K562 (cell line): ENCODE data around the gene TMX4. TPM values are rescaled to one million over a fixed set of nuclear protein-coding genes. Genes with fewer than 3 reads are reported as not detected.

ENCODE experiments used
- CHD2 ChIP-seq: IDR thresholded peaks from 2 replicates; pipeline ENCODE4 v1.6.1; 2011; ENCODE audit warnings: low read depth, low read length
- CREB1 ChIP-seq, 2 experiments: sonication (generic) in 1 of 2; formaldehyde crosslinking in 1 of 2; IDR thresholded peaks; 2 replicates each; pipeline versions ENCODE4 v1.6.1 to v1.8.0; 2012 to 2022; ENCODE audit warnings: inconsistent platforms in 1 of 2, mild to moderate bottlenecking in 1 of 2, missing genetic modification reagents in 1 of 2, moderate library complexity in 1 of 2
- CTCF ChIP-seq, 3 experiments: IDR thresholded peaks in 2 of 3; conservative IDR thresholded peaks in 1 of 3; 2 replicates each; pipeline ENCODE4 v1.5.1; 2011 to 2012; ENCODE audit warnings: low read length in 3 of 3, mild to moderate bottlenecking in 3 of 3, control low read depth in 2 of 3, improper control_type of control experiment in 1 of 3, inconsistent platforms in 1 of 3, low read depth in 1 of 3, mixed read lengths in 1 of 3, moderate library complexity in 1 of 3; ENCODE audit not compliant: insufficient read depth in 2 of 3
- E2F6 ChIP-seq, 2 experiments: IDR thresholded peaks; 2 replicates each; pipeline ENCODE4 v1.6.1; 2011; ENCODE audit warnings: borderline replicate concordance in 1 of 2, control low read depth in 1 of 2, low read depth in 1 of 2, low read length in 1 of 2, mild to moderate bottlenecking in 1 of 2, mixed read lengths in 1 of 2, moderate library complexity in 1 of 2; ENCODE audit not compliant: insufficient read depth in 1 of 2, insufficient read length in 1 of 2, poor library complexity in 1 of 2, severe bottlenecking in 1 of 2; ENCODE audit errors: extremely low read depth in 1 of 2
- GABPB2 ChIP-seq: fragments of 250-450 bp; sonication (Bioruptor Pico); conservative IDR thresholded peaks from 2 replicates; pipeline ENCODE4 v1.5.1; 2021; ENCODE audit warnings: mild to moderate bottlenecking
- GTF3C2 ChIP-seq: IDR thresholded peaks from 3 replicates; pipeline ENCODE4 v1.6.1; 2011; ENCODE audit warnings: borderline replicate concordance, mild to moderate bottlenecking, moderate library complexity; ENCODE audit not compliant: insufficient read length; ENCODE audit errors: extremely low read depth
- ILF3 ChIP-seq: fragments of 450-650 bp; IDR thresholded peaks from 2 replicates; pipeline ENCODE4 v1.6.1; 2018; ENCODE audit warnings: antibody characterized with exemption, mild to moderate bottlenecking, moderate library complexity, borderline replicate concordance
- PCBP1 ChIP-seq: fragments of 200-400 bp; formaldehyde crosslinking; IDR thresholded peaks from 2 replicates; pipeline ENCODE4 v1.6.1; 2018; ENCODE audit warnings: mild to moderate bottlenecking, low read depth, low read length; ENCODE audit not compliant: poor library complexity, severe bottlenecking
- POLR2H ChIP-seq: IDR thresholded peaks from 2 replicates; pipeline ENCODE4 v1.6.1; 2016; ENCODE audit warnings: missing genetic modification characterization, low read depth, mild to moderate bottlenecking, control low read depth, missing compliant biosample characterization, moderate library complexity
- RCOR1 ChIP-seq, 2 experiments: IDR thresholded peaks; 2 replicates each; pipeline ENCODE4 v1.6.1; 2012; ENCODE audit warnings: low read depth in 2 of 2, low read length in 2 of 2, borderline replicate concordance in 1 of 2, improper control_type of control experiment in 1 of 2
- TAF1 ChIP-seq: IDR thresholded peaks from 2 replicates; pipeline ENCODE4 v1.6.1; 2011; ENCODE audit warnings: mild to moderate bottlenecking, low read length, moderate library complexity; ENCODE audit not compliant: insufficient read depth, control insufficient read depth, severe bottlenecking; ENCODE audit errors: extremely low read depth
- TFAM ChIP-seq: fragments of 250-450 bp; sonication (Bioruptor Pico); conservative IDR thresholded peaks from 2 replicates; pipeline ENCODE4 v1.5.0; 2021; ENCODE audit warnings: mild to moderate bottlenecking, moderate library complexity
- THAP7 ChIP-seq: fragments of 250-450 bp; sonication (Bioruptor Pico); IDR thresholded peaks from 2 replicates; pipeline ENCODE4 v1.5.0; 2021
- ZNF398 ChIP-seq: fragments of 250-450 bp; sonication (Bioruptor Pico); IDR thresholded peaks from 2 replicates; pipeline ENCODE4 v1.8.0; 2021; ENCODE audit warnings: moderate library complexity, mild to moderate bottlenecking, inconsistent platforms
- ZNF551 ChIP-seq: fragments of 250-450 bp; sonication (Bioruptor Pico); IDR thresholded peaks from 2 replicates; pipeline ENCODE4 v1.5.0; 2021; ENCODE audit warnings: mild to moderate bottlenecking, moderate library complexity
- polyA plus RNA-seq, 8 experiments: library from polyadenylated mRNA; depleted of rRNA in 4 of 8; stranded (reverse) in 5 of 8; unstranded in 3 of 8; fragments of >200 nt; fragmentation: Nextera tagmentation in 2 of 8; fragmentation: Illumina TruSeq in 1 of 8; extraction: Ambion mirVana in 2 of 8; extraction: Trizol in 1 of 8; gene quantifications; 2 replicates each; pipeline versions ENCODE4 v1.2.1 to v1.2.3, GENCODE V29; 2011 to 2014; ENCODE audit warnings: inconsistent platforms in 1 of 8, missing spikeins in 1 of 8
- total RNA-seq, 7 experiments: library from RNA; depleted of rRNA in 6 of 7; stranded (reverse); fragments of >200 nt in 6 of 7; fragmentation: Illumina TruSeq in 2 of 7; extraction: Trizol in 2 of 7; gene quantifications; 2 replicates each; pipeline versions ENCODE4 v1.2.1 to v1.2.3, GENCODE V29; 2011 to 2021; ENCODE audit warnings: low replicate concordance in 1 of 7

Gene TMX4
- total and polyA plus RNA-seq, 9 of the 15 experiments (the other 6 are each of a cell fraction or from before 2014, with no cell fraction given), result 4.4 to 19.3 (median 10.8) TPM

GRCh38 chr20:8019246-8019997 is at the start of gene TMX4 (continued):
- TF ChIP-seq THAP7 (CRISPR knock-in tag) (no peak), E2F6 (IDR thresholded peaks at IDR 0.05; ENCODE audit: borderline replicate concordance in 1 of 2, extremely low read depth in 1 of 2, insufficient read depth in 1 of 2, insufficient read length in 1 of 2, low read depth in 1 of 2, low read length in 1 of 2, poor library complexity in 1 of 2, severe bottlenecking in 1 of 2) (peak; percentile 61 to 85), TFAM (CRISPR knock-in tag) (no peak), CREB1 (IDR thresholded peaks at IDR 0.05) (no peak; the same call in none of the 2 replicates), CREB1 (CRISPR knock-in tag; IDR thresholded peaks at IDR 0.05) (peak; percentile 68; the same call in 1 of the 2 replicates), PCBP1 (peak; percentile 65), GTF3C2 (peak; percentile 13), RCOR1 (IDR thresholded peaks at IDR 0.05; ENCODE audit: borderline replicate concordance in 1 of 2, low read depth in 2 of 2, low read length in 2 of 2) (0 out of 4 replicates have a peak, but pooled peaks of 1 of the 2 experiments have one; percentile 23), ILF3 (peak; percentile 85; the same call in 1 of the 2 replicates), ZNF398 (CRISPR knock-in tag) (no peak), POLR2H (tag) (peak; percentile 88), CHD2 (no peak), GABPB2 (no peak), ZNF551 (CRISPR knock-in tag) (no peak), CTCF (IDR thresholded peaks at IDR 0.05 in 2 of 3, conservative IDR thresholded peaks at IDR 0.05 in 1 of 3; ENCODE audit: insufficient read depth in 2 of 3, low read depth in 1 of 3, low read length in 3 of 3) (peak in 2 of 3 experiments; percentile 34; a peak in 3 of 6 replicates), TAF1 (peak; percentile 61)
